Suprapubic skin (tissue), 4 donors: ENCODE measurements around the gene PIGQ. TPM values are rescaled to one million over a fixed set of nuclear protein-coding genes. Genes with fewer than 3 reads are reported as not detected.

ENCODE experiments used
- DNase-seq, 2 donors: peaks; one replicate each; pipeline ENCODE4 v3.0.0-alpha.2; 2019; ENCODE audit warnings: low spot score in 2 of 2
- H3K27ac ChIP-seq: fragments of 200-600 bp; sonication (generic); one replicate; pipeline ENCODE4 v1.5.1; 2019
- H3K27me3 ChIP-seq: fragments of 200-600 bp; sonication (generic); one replicate; pipeline ENCODE4 v1.5.1; 2019
- H3K36me3 ChIP-seq: fragments of 200-600 bp; sonication (generic); one replicate; pipeline ENCODE4 v1.5.1; 2019
- H3K4me1 ChIP-seq: fragments of 200-600 bp; sonication (generic); one replicate; pipeline ENCODE4 v1.5.1; 2019
- H3K4me3 ChIP-seq: fragments of 200-600 bp; sonication (generic); one replicate; pipeline ENCODE4 v1.5.1; 2019; ENCODE audit warnings: mild to moderate bottlenecking
- H3K9me3 ChIP-seq: fragments of 200-600 bp; sonication (generic); one replicate; pipeline ENCODE4 v1.5.1; 2019
- EP300 ChIP-seq: sonication (generic); formaldehyde crosslinking; IDR thresholded peaks from one replicate; pipeline ENCODE4 v1.6.1; 2017; ENCODE audit warnings: antibody characterized with exemption
- POLR2A ChIP-seq, 2 donors: fragments of 450-650 bp; IDR thresholded peaks; one replicate each; pipeline ENCODE4 v1.6.1; 2017; ENCODE audit warnings: antibody characterized with exemption in 2 of 2, mild to moderate bottlenecking in 2 of 2, moderate library complexity in 2 of 2
- POLR2AphosphoS5 ChIP-seq, 3 donors: sonication (generic); formaldehyde crosslinking; IDR thresholded peaks; one replicate each; pipeline ENCODE4 v1.6.1; 2017; ENCODE audit warnings: antibody characterized with exemption in 3 of 3
- WGBS: methylation state at CpG from one replicate; pipeline ENCODE4 v1.1.5; 2018; 5-methylcytosine and 5-hydroxymethylcytosine counted together
- total RNA-seq, 4 donors: library from RNA; depleted of rRNA; stranded (reverse); fragments of >200 nt; gene quantifications; one replicate each; pipeline ENCODE4 v1.1.0, GENCODE V29; 2016
- TF ChIP-seq, protein P1 (sequence below), 2 donors: fragments of 200-600 bp in 1 of 2; fragments of 450-650 bp in 1 of 2; sonication (generic) in 1 of 2; IDR thresholded peaks; one replicate each; pipeline ENCODE4 v1.5.1; 2016 to 2019; ENCODE audit warnings: antibody characterized with exemption in 2 of 2, mild to moderate bottlenecking in 1 of 2, moderate library complexity in 1 of 2

The PIGQ gene
- total RNA-seq, 4 donors from 2014 or later = 36.9 to 54.6 (median 44.1) TPM

DNA sequence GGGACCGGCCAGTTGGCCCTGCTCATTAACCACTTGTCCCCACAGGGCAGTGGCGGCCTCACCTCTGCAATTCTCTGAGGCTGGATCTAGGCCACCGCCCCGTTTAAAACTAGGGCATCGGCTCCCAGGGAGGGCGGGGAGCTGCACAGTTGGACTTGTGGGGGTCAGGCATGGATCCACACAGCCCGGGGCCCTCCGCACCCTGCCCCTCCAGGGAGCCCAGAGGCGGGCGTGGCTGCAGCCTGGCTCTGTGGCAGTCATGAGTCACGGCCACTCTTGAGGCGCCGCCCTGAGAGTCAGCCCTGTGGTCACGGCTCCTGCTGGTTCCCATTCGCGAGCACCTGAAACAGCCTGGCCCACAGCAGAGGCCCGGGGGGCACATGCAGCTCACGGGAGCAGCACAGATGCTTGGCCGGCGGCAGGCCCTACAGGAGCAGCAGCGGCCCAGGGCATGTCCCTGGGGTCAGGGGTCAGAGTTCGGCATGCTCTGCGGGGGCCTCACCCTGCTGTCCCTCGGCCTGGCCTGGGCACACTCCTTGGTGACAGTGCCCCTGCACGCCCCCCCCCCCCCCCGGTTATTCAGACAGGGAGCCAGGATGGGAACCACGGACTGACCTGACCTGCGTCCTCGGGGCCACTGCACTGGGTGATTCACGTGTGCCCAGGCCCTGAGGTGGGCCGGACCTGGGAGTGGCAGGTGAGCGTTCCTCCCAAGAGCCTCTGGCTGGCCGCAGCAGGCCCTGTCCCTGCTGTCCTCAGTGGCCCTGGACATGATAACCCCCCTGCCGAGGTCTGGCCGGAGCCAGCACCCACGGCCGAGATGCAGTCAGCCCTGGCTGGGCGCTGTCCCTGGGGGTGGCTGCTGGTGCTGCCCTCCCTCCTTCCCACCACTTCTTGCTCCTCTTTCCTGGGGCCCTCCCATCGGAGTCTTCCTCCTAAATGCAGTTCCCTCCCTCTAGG lies 34.0 kb upstream of the PIGQ start:
- 65% methylated on average over 6 of the region's 39 CpGs for whole genome bisulfite sequencing
- H3K9me3 ChIP-seq = no peaks in the 10 kb centered on the region
- DNase-seq = peak in 1 of 2 donors; percentile 90
- peaks cover 29% of the 10 kb centered on the region for H3K4me1 ChIP-seq
- H3K27me3 ChIP-seq = no peaks in the 10 kb centered on the region
- H3K36me3 ChIP-seq = peaks cover 30% of the 10 kb centered on the region
- no peak overlapping the region for H3K4me3 ChIP-seq
- H3K27ac ChIP-seq = peak overlapping the region; percentile 29
- no peak for TF ChIP-seq EP300
- TF ChIP-seq POLR2AphosphoS5 (IDR thresholded peaks at IDR 0.05) = no peak
- no peak for TF ChIP-seq POLR2A (IDR thresholded peaks at IDR 0.05)
- TF ChIP-seq, protein P1, sequence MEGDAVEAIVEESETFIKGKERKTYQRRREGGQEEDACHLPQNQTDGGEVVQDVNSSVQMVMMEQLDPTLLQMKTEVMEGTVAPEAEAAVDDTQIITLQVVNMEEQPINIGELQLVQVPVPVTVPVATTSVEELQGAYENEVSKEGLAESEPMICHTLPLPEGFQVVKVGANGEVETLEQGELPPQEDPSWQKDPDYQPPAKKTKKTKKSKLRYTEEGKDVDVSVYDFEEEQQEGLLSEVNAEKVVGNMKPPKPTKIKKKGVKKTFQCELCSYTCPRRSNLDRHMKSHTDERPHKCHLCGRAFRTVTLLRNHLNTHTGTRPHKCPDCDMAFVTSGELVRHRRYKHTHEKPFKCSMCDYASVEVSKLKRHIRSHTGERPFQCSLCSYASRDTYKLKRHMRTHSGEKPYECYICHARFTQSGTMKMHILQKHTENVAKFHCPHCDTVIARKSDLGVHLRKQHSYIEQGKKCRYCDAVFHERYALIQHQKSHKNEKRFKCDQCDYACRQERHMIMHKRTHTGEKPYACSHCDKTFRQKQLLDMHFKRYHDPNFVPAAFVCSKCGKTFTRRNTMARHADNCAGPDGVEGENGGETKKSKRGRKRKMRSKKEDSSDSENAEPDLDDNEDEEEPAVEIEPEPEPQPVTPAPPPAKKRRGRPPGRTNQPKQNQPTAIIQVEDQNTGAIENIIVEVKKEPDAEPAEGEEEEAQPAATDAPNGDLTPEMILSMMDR (IDR thresholded peaks at IDR 0.05) = no peak

DNA sequence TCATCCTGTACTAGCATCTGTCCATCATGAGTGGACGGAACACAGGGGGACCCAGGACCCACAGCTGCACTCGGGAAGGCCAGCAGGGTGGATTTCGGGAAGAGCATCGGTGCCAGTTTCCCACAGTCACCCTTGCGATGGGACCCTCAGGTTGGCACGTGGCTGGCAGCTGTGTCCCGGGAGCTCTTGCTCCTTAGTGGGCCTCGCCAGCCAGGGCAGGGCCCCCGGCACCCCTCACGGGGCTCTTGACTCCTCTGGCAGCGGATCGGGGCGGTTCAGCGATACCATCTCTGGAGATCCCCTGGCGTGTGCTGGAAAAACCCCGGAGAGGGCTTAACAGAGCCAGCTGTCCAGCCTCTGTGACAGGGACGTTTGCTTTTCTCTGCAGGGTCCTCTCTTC lies 33.0 kb upstream of the PIGQ start:
- Histone ChIP-seq H3K4me1 (peaks cover 27% of the 10 kb centered on the region), H3K36me3 (peaks cover 35% of the 10 kb centered on the region), H3K9me3 (no peaks in the 10 kb centered on the region), H3K27me3 (no peaks in the 10 kb centered on the region), H3K4me3 (no peak overlapping the region), H3K27ac (no peak overlapping the region)
- 64% methylated on average over 3 of the region's 17 CpGs for WGBS
- TF ChIP-seq EP300 = no peak
- TF ChIP-seq POLR2A (IDR thresholded peaks at IDR 0.05) = no peak
- TF ChIP-seq, protein P1 (IDR thresholded peaks at IDR 0.05) = no peak
- TF ChIP-seq POLR2AphosphoS5 (IDR thresholded peaks at IDR 0.05) = no peak
- DNase-seq = no peak

DNA sequence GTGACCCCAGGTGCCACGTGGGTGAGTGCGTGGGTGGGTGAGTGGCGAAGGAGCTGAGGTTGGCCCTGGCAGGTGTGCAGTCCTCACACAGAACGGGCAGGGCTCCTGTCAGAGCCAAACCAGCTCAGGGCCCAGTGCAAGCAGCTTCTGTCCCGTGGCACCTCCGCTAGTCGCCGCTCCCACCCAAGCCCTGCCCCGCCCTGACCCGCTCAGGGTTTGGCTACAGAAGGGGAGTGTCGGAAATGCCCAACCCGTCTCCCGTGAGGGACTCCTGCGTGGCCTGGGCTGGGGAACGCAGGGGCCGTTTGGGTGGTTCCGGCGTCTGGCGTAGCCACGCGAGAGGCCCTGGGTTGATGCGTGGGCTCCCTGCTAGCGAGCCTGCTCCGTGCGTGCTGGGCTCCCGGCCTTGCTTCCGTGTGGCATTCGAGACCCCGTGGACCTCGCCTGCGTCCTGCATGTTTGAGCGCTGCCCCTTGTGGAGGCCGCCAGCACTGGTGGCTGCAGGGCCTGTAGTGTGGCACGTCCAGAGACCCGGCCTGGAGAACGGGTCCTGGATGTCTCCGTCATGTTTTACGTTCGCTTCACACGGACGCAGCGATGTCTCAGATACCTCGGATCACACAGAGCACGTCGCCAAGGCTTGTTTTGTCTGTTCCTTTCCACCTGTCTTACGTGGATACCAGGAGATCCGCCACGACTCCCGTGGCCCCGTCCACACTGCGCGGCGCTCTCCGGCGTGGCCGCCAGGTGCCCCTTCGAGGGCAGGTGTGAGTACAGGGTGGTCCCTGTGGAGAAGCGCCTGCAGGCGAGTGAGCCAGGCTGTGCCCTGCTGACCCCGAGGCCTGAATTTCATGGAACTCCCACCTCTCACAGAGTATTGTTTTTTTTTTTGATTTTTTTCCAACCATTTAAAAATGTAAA lies 32.1 kb upstream of the PIGQ start:
- no peak for DNase-seq
- no peaks in the 10 kb centered on the region for H3K27me3 ChIP-seq
- H3K27ac ChIP-seq = no peak overlapping the region
- peaks cover 35% of the 10 kb centered on the region for H3K36me3 ChIP-seq
- no peak overlapping the region for H3K4me3 ChIP-seq
- TF ChIP-seq POLR2AphosphoS5 (IDR thresholded peaks at IDR 0.05) = no peak
- TF ChIP-seq, protein P1 (IDR thresholded peaks at IDR 0.05) = no peak
- no peak for TF ChIP-seq POLR2A (IDR thresholded peaks at IDR 0.05)
- TF ChIP-seq EP300 = no peak
- H3K4me1 ChIP-seq = peaks cover 27% of the 10 kb centered on the region
- no peaks in the 10 kb centered on the region for H3K9me3 ChIP-seq
- 97% methylated on average over 43 of the region's 60 CpGs for WGBS

DNA sequence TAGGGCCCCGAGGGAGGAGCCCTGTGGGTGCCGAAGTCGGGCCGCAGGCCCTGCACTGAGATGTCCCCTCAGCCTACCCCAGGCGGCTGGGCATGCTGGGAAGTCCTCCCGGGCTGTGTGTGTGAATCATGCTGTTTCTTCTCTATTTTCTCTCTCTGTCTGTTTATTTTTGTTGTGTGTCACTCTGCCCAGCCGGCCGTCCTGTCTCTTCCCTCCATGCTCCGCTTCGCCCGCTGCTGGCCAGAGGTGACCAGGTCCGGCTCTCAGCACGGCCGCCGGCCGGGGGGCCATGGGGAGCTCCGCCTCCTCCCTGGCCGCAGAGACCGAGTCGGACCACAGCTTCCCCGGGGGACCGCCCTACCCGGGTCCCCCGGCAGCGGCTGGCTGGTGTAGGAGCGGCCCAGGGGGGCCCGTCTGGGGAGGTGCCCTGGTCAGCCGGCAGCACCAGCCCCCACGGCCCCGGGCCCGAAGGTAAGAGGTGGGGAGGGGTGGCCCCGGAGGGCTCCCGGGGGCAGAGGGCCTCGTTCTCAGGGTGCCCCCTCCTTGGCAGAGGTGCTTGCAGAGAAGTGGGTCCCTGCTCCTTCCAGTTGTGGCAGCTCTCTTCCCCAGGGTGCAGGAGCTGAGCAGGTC lies 29.8 kb upstream of the PIGQ start:
- 88% methylated on average over 31 of the region's 34 CpGs for WGBS
- no peak for DNase-seq
- TF ChIP-seq POLR2AphosphoS5 (IDR thresholded peaks at IDR 0.05) = no peak
- no peak for TF ChIP-seq POLR2A (IDR thresholded peaks at IDR 0.05)
- Histone ChIP-seq H3K4me1 (peaks cover 9% of the 10 kb centered on the region), H3K36me3 (peaks cover 35% of the 10 kb centered on the region), H3K4me3 (no peak overlapping the region), H3K27ac (no peak overlapping the region), H3K9me3 (no peaks in the 10 kb centered on the region), H3K27me3 (no peaks in the 10 kb centered on the region)

DNA sequence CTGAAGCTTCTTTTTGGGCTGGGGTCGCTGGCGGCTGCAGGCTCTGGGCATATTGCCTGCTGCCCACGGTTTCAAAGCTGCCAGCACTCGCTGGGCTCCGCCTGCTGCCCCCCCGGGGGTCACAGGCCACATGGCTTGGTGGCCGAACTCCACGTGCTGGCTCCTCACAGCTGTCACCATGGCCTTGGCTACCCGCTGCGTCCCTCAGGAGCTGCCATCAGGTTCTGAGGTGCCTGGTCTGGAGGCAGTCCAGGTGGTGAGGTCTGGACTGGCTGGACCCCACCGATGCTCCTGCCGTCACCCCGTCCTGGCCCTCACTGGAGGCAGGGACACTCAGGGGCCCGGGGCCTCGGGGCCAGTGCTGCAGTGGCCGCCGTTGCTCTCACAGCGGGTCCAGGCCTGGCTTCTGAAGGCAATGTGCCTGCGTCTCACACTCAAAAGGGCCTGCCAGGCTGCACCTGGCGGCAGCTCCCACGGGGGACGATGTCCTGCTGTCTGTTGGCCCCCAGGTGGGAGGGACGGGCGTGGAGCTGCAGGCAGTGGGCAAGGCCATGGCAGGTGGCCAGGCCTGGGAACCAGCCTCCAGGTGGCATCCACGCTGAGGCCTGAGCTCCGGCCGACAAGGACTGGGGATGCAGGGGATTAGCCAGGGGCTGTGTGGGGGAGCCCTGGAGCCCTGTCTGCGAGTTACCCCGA lies 29.0 kb upstream of the PIGQ start:
- Histone ChIP-seq H3K27me3 (no peaks in the 10 kb centered on the region), H3K4me1 (peaks cover 1% of the 10 kb centered on the region), H3K36me3 (peaks cover 35% of the 10 kb centered on the region), H3K9me3 (no peaks in the 10 kb centered on the region), H3K4me3 (no peak overlapping the region), H3K27ac (no peak overlapping the region)
- WGBS = 92% methylated on average over 17 of the region's 29 CpGs
- DNase-seq = no peak
- TF ChIP-seq, protein P1 (IDR thresholded peaks at IDR 0.05) = no peak
- TF ChIP-seq EP300 (no peak), POLR2A (IDR thresholded peaks at IDR 0.05) (no peak), POLR2AphosphoS5 (IDR thresholded peaks at IDR 0.05) (no peak)
